Psoas muscle (tissue), 8 donors: ENCODE measurements around the gene PEX26. TPM values are rescaled to one million over a fixed set of nuclear protein-coding genes. Genes with fewer than 3 reads are reported as not detected.
"Not testable (repeated sequence)": the region's sequence is repeated elsewhere in the genome, so short reads cannot be mapped to it uniquely, and the experiment has no call there.

Experiments used
- ATAC-seq, 4 donors: fragments of 200-7000 bp; cut with Tn5 transposase; one replicate each; pipeline ENCODE4 v1.9.1; 2020; ENCODE audit warnings: moderate library complexity in 3 of 4, mild to moderate bottlenecking in 2 of 4
- DNase-seq, 2 donors: peaks; one replicate each; pipeline ENCODE4 v3.0.0-alpha.2; 2020
- H3K27ac ChIP-seq: fragments of 200-600 bp; one replicate; pipeline ENCODE4 v1.8.0; 2022
- H3K27me3 ChIP-seq, 3 donors: fragments of 200-600 bp in 1 of 3; one replicate each; pipeline versions ENCODE4 v1.6.1 to v1.8.0; 2013 to 2022; ENCODE audit warnings: low read length in 2 of 3, mild to moderate bottlenecking in 2 of 3, moderate library complexity in 1 of 3; ENCODE audit not compliant: insufficient read depth in 3 of 3
- H3K36me3 ChIP-seq, 2 donors: fragments of 200-600 bp in 1 of 2; one replicate each; pipeline versions ENCODE4 v1.6.1 to v1.8.0; 2013 to 2022; ENCODE audit warnings: low read depth in 1 of 2, mild to moderate bottlenecking in 1 of 2, moderate library complexity in 1 of 2; ENCODE audit not compliant: insufficient read depth in 1 of 2
- H3K4me1 ChIP-seq: fragments of 200-600 bp; one replicate; pipeline ENCODE4 v1.8.0; 2022
- H3K4me3 ChIP-seq: fragments of 200-600 bp; one replicate; pipeline ENCODE4 v1.8.0; 2022; ENCODE audit warnings: mild to moderate bottlenecking
- H3K9me3 ChIP-seq: fragments of 200-600 bp; one replicate; pipeline ENCODE4 v1.8.0; 2022
- WGBS, 3 donors: extraction: QIAGEN DNeasy Blood & Tissue Kit; methylation state at CpG; one replicate each; pipeline versions ENCODE4 v1.1.6 to v1.1.7; 2013; 5-methylcytosine and 5-hydroxymethylcytosine counted together
- intact Hi-C, 2 donors: fragments of 100-400 bp; cut with DNase I; formaldehyde crosslinking; loops; one replicate each; pipeline versions ENCODE4 v1.11.0 to v1.14.2; 2022
- polyA plus RNA-seq, 3 donors: library from polyadenylated mRNA; stranded (reverse); fragments of 200-250 nt; gene quantifications; one replicate each; pipeline ENCODE4 v1.2.3, GENCODE V29; 2013
- total RNA-seq, 4 donors: library from RNA; stranded (reverse); fragmentation: NEBNext Ultra II Directional in 2 of 4; extraction: Animal tissue kit (Norgen Biotek cat#: 25700) in 2 of 4; gene quantifications; one replicate each; pipeline versions ENCODE4 v1.2.1 to v1.2.4, GENCODE V29; 2021 to 2023
- TF ChIP-seq, protein P1 (sequence below): fragments of 200-600 bp; IDR thresholded peaks from one replicate; pipeline ENCODE4 v1.8.0; 2022; ENCODE audit warnings: antibody characterized with exemption
- donor health status: healthy with polysubstance abuse.
- donor health status: DM: no; HTN: no; CAD: no; lungs with moderate emphysema.
- donor health status: Bipolar disorder and iron deficiency.
- donor health status: healthy.
- donor health status: DM: yes; HTN: yes; CAD: no.
- donor health status: DM: no; HTN: no; CAD: no.
- donor health status: DM: no; HTN: no; CAD: no.
- donor health status: DM: yes; HTN: yes; CAD: no.

Gene PEX26
- total and polyA plus RNA-seq, 7 donors = 11.2 to 23.4 (median 18.8) TPM

GRCh38 chr22:18130018-18130417 is 52.2 kb downstream of the PEX26 start:
- Histone ChIP-seq H3K9me3 (no peaks in the 10 kb centered on the region), H3K27ac (peak overlapping the region; percentile 30), H3K27me3 (no peaks in the 10 kb centered on the region), H3K4me1 (peaks cover 4% of the 10 kb centered on the region), H3K4me3 (no peak overlapping the region), H3K36me3 (peaks cover 0 to 83% of the 10 kb centered on the region in 2 donors)
- TF ChIP-seq, protein P1, sequence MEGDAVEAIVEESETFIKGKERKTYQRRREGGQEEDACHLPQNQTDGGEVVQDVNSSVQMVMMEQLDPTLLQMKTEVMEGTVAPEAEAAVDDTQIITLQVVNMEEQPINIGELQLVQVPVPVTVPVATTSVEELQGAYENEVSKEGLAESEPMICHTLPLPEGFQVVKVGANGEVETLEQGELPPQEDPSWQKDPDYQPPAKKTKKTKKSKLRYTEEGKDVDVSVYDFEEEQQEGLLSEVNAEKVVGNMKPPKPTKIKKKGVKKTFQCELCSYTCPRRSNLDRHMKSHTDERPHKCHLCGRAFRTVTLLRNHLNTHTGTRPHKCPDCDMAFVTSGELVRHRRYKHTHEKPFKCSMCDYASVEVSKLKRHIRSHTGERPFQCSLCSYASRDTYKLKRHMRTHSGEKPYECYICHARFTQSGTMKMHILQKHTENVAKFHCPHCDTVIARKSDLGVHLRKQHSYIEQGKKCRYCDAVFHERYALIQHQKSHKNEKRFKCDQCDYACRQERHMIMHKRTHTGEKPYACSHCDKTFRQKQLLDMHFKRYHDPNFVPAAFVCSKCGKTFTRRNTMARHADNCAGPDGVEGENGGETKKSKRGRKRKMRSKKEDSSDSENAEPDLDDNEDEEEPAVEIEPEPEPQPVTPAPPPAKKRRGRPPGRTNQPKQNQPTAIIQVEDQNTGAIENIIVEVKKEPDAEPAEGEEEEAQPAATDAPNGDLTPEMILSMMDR = no peak
- ATAC-seq = no peak
- WGBS, 3 donors = 77 to 83% (median 83%) methylated on average over 8 of the region's 8 CpGs
- intact Hi-C loops = no loop called here
- no peak for DNase-seq

DNA sequence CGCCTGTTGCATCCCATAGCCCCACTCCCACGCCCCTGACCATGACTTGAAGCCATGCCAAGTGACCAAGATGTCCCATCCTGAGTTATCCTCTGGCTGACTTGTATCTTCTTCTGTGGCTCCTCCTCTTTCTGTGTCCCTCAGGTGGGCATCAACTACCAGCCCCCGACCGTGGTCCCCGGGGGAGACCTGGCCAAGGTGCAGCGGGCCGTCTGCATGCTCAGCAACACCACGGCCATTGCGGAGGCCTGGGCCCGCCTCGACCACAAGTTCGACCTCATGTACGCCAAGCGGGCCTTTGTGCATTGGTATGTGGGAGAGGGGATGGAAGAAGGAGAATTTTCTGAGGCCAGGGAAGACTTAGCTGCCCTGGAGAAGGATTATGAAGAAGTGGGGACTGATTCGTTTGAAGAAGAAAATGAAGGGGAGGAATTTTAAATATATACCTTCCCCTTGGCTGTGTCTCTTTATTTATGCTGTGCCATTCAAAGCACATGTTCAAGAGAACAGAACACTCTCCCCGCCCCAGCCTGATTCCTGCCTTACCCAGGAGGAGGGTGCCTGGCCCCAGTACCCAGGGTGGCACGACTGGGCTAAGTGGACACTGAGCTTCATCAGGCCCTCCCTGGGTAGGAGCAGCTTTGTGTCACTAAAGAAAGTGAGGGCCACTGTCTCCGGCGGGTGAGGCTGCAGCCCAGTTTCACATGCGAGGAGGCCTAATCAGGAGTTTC is 53.1 kb downstream of the PEX26 start:
- DNase-seq = no peak
- no peak overlapping the region for H3K4me3 ChIP-seq
- TF ChIP-seq, protein P1 = no peak
- intact Hi-C loops = no loop called here
- ATAC-seq = no peak
- H3K4me1 ChIP-seq = peaks cover 4% of the 10 kb centered on the region
- H3K9me3 ChIP-seq = no peaks in the 10 kb centered on the region
- no peaks in the 10 kb centered on the region for H3K27me3 ChIP-seq
- 93 to 95% (median 94%) methylated on average over 20 of the region's 20 CpGs for WGBS, 3 donors
- H3K27ac ChIP-seq = no peak overlapping the region
- peaks cover 0 to 75% of the 10 kb centered on the region in 2 donors for H3K36me3 ChIP-seq

DNA sequence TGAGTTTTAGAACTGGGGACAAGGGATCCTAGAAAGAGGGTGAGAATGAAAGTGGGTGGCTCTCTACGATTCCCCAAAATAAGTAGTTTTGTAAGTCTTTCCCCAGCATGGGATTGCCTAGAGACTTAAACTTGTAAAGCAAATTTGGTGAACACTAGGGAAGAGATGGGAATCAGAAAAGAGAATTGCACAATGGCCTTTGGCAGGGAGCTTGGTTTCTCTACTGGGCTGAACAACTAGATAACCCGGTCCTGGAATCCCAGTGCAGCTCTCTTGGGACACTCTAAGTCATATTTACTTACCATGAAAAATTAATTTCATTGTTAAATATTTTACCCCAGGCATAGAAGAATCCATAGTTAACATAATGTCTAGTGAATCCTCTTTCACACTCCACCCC is 55.7 kb downstream of the PEX26 start:
- 36 to 42% (median 37%) methylated on average over 2 of the region's 2 CpGs for WGBS, 3 donors
- Histone ChIP-seq H3K36me3 (peaks cover 0 to 53% of the 10 kb centered on the region in 2 donors), H3K27ac (no peak overlapping the region), H3K9me3 (no peaks in the 10 kb centered on the region), H3K27me3 (no peaks in the 10 kb centered on the region), H3K4me1 (no peaks in the 10 kb centered on the region), H3K4me3 (no peak overlapping the region)
- intact Hi-C loops = no loop called here
- ATAC-seq = peak in 3 of 4 donors; percentile 39 to 62 (median 39)
- TF ChIP-seq, protein P1 = no peak
- no peak for DNase-seq

DNA sequence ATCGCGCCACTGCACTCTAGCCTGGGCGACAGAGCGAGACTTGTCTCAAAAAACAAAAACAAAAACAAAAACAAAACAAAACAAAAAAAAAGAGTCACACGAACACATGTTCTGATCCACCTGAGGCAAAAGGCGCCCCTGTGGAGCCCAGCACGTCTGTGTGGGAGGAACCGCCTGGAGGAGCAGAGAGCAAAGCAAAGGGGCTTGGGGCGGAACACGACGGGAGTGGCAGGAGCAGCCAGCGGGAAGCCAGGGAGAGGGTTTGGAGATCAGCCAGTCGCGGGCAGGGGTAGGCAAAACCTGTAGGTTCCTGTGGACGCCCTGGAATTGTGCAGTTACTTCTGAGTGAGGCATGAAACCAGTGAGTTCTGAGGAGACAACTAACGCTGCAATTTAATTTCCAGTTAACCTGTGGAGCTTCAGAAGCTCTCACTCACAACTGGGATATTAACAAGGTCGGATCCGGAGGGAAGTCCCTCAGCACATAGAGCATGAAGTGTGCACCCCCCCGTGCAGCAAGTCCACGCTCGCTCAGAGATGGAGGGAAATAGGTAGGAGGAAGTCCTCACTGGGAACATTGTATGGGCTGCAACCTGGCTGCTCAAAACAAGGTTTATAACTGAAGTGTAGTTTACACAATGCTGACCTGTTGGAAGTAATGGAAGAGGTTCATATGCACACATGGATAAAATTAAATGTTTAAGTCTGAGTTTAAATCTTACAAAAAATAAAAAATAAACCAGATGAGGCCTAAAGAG is 59.0 kb downstream of the PEX26 start:
- DNase-seq (peak in 1 of 2 donors; percentile 24), ATAC-seq (peak; percentile 20 to 35 (median 28))
- Histone ChIP-seq H3K27ac (no peak overlapping the region), H3K36me3 (peaks cover 0 to 20% of the 10 kb centered on the region in 2 donors), H3K9me3 (no peaks in the 10 kb centered on the region), H3K4me1 (no peaks in the 10 kb centered on the region), H3K4me3 (no peak overlapping the region), H3K27me3 (no peaks in the 10 kb centered on the region)
- WGBS, 3 donors = 85 to 87% (median 86%) methylated on average over 21 of the region's 21 CpGs
- intact Hi-C loops = no loop called here
- TF ChIP-seq, protein P1 = no peak

DNA sequence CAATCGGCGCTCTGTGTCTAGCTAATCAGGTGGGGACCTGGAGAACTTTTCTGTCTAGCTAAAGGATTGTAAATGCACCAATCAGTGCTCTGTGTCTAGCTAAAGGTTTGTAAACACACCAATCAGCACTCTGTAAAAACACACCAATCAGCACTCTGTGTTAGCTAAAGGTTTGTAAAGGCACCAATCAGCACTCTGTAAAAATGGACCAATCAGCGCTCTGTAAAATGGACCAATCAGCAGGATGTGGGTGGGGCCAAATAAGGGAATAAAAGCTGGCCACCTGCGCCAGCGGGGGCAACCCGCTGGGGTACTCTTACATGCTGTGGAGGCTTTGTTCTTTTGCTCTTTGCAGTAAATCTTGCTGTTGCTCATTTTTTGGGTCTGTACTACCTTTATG is 63.2 kb downstream of the PEX26 start:
- H3K9me3 ChIP-seq, H3K4me1 ChIP-seq, H3K27me3 ChIP-seq, ATAC-seq, DNase-seq, H3K36me3 ChIP-seq, H3K27ac ChIP-seq, intact Hi-C loops, H3K4me3 ChIP-seq: not testable (repeated sequence)
- 96 to 99% (median 96%) methylated on average over 6 of the region's 6 CpGs for WGBS, 3 donors
